ENCODE measurements around the gene ZG16. TPM values are rescaled to one million over a fixed set of nuclear protein-coding genes. Genes with fewer than 3 reads are reported as not detected.
"Not testable (repeated sequence)": the region's sequence is repeated elsewhere in the genome, so short reads cannot be mapped to it uniquely, and the experiment has no call there.

ZG16 gene, protein sequence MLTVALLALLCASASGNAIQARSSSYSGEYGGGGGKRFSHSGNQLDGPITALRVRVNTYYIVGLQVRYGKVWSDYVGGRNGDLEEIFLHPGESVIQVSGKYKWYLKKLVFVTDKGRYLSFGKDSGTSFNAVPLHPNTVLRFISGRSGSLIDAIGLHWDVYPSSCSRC
- polyA plus RNA-seq (2012; ENCODE audit: insufficient read depth, insufficient read length, low read depth), result not detected

- Histone ChIP-seq H3K4me1 (no peaks in the 10 kb centered on the region), H3K4me3 (ENCODE audit: low read depth, low read length) (no peak within 1 kb of the TSS), H3K9me3 (no peaks in the 10 kb centered on the region), H3K27me3 (no peaks in the 10 kb centered on the region), H3K36me3 (no peaks in the 10 kb centered on the region)
- no peak for DNase-seq
- TF ChIP-seq, protein P1, sequence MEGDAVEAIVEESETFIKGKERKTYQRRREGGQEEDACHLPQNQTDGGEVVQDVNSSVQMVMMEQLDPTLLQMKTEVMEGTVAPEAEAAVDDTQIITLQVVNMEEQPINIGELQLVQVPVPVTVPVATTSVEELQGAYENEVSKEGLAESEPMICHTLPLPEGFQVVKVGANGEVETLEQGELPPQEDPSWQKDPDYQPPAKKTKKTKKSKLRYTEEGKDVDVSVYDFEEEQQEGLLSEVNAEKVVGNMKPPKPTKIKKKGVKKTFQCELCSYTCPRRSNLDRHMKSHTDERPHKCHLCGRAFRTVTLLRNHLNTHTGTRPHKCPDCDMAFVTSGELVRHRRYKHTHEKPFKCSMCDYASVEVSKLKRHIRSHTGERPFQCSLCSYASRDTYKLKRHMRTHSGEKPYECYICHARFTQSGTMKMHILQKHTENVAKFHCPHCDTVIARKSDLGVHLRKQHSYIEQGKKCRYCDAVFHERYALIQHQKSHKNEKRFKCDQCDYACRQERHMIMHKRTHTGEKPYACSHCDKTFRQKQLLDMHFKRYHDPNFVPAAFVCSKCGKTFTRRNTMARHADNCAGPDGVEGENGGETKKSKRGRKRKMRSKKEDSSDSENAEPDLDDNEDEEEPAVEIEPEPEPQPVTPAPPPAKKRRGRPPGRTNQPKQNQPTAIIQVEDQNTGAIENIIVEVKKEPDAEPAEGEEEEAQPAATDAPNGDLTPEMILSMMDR (IDR thresholded peaks at IDR 0.05; ENCODE audit: low read depth, low read length), result no peak
These were observed at the start of gene ZG16 for GRCh38 chr16:29777576-29778350. Gene ZG16, plus strand, starts transcription at chr16:29778256. Its CDS starts 1,011 bp downstream, at chr16:29779267.

DNA sequence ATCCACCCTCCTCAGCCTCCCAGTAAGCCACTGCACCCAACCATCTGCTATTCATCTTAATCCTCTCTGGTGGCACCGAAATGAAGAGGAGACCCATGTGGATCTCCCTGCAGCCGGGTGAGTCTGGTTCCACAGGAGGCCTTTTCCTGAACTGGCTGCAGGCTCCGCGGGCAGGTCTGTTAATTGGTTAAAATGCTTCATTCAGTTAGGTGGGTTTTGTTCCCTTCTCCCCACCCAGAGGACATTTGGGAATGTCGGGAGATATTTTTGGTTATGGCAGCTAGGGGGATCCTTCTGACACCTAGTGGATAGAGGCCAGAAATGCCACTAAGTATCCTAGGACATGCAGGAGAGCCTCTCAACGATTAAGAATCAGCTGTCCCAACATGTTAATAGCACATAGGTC, 48.9 kb upstream of the ZG16 start:
- TF ChIP-seq, protein P1 (IDR thresholded peaks at IDR 0.05; ENCODE audit: low read depth, low read length), result peak; percentile 92
- Histone ChIP-seq H3K4me3 (ENCODE audit: low read depth, low read length) (0 out of 2 replicates have a peak overlapping the region, but pooled peaks have one; percentile 27), H3K9me3 (no peaks in the 10 kb centered on the region), H3K27me3 (no peaks in the 10 kb centered on the region), H3K4me1 (no peaks in the 10 kb centered on the region), H3K36me3 (no peaks in the 10 kb centered on the region)
- DNase-seq, result peak; percentile 33

- DNase-seq, result no peak
- TF ChIP-seq, protein P1 (IDR thresholded peaks at IDR 0.05; ENCODE audit: low read depth, low read length), result no peak
- Histone ChIP-seq H3K36me3 (no peaks in the 10 kb centered on the region), H3K4me1 (no peaks in the 10 kb centered on the region), H3K27me3 (no peaks in the 10 kb centered on the region), H3K9me3 (no peaks in the 10 kb centered on the region; the same call in 1 of the 2 replicates), H3K4me3 (ENCODE audit: low read depth, low read length) (no peak overlapping the region)
These were observed 47.4 kb upstream of the ZG16 start for GRCh38 chr16:29730649-29731048.

DNA sequence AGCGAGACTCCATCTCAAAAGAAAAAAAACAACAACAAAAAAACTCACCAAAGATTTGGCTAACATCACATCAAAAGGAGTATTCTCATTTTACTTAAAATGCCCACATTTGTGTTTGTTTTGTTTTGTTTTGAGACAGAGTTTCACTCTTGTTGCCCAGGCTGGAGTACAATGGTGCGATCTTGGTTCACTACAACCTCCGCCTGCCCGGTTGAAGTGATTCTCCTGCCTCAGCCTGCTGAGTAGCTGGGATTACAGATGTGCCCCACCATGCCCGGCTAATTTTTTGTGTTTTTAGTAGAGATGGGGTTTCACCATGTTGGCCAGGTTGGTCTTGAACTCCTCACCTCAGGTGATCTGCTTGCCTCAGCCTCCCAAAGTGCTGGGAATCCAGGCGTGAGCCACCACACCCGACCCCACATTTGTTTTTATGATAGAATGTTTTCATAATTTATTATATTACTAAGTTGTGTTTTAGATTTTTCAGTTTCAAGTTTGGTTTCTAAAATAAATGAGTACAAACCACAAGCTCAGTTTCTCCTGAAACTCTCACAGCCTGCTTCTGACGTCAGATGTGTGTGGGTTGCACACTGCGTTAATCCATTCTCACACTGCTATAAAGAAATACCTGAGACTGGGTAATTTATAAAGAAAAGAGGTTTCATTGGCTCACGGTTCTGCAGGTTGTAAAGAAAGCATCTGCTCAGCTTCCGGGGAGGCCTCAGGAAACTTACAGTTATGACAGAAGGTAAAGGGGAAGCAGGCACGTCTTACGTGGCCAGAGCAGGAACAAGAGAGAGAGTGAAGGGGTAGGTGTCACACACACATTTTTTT, 46.1 kb upstream of the ZG16 start:
- not testable (repeated sequence) for H3K9me3 ChIP-seq; H3K4me3 ChIP-seq (ENCODE audit: low read depth, low read length); H3K4me1 ChIP-seq; H3K27me3 ChIP-seq; DNase-seq; H3K36me3 ChIP-seq

- no peaks in the 10 kb centered on the region for H3K36me3 ChIP-seq
- H3K27me3 ChIP-seq, result no peaks in the 10 kb centered on the region
- no peak for DNase-seq
- TF ChIP-seq, protein P1 (IDR thresholded peaks at IDR 0.05; ENCODE audit: low read depth, low read length), result no peak
- H3K4me1 ChIP-seq, result no peaks in the 10 kb centered on the region
- no peaks in the 10 kb centered on the region; the same call in 1 of the 2 replicates for H3K9me3 ChIP-seq
- no peak overlapping the region for H3K4me3 ChIP-seq (ENCODE audit: low read depth, low read length)
These were observed 43.3 kb upstream of the ZG16 start for GRCh38 chr16:29734786-29735185.

- H3K36me3 ChIP-seq, result no peaks in the 10 kb centered on the region
- no peaks in the 10 kb centered on the region for H3K4me1 ChIP-seq
- H3K4me3 ChIP-seq (ENCODE audit: low read depth, low read length), result no peak overlapping the region
- DNase-seq, result peak; percentile 61
- TF ChIP-seq, protein P1 (IDR thresholded peaks at IDR 0.05; ENCODE audit: low read depth, low read length), result peak; percentile 65
- no peaks in the 10 kb centered on the region; the same call in 1 of the 2 replicates for H3K9me3 ChIP-seq
- no peaks in the 10 kb centered on the region for H3K27me3 ChIP-seq
These were observed 41.9 kb upstream of the ZG16 start for GRCh38 chr16:29736112-29736511.
